Heart left ventricle (tissue), 16 donors: ENCODE results near the gene ANP32D. TPM values are rescaled to one million over a fixed set of nuclear protein-coding genes. Genes with fewer than 3 reads are reported as not detected.
"Not testable (repeated sequence)": the region's sequence is repeated elsewhere in the genome, so short reads cannot be mapped to it uniquely, and the experiment has no call there.

Source experiments
- ATAC-seq, 4 donors: fragments of 200-7000 bp; cut with Tn5 transposase; one replicate each; pipeline ENCODE4 v1.9.1; 2020 to 2022; ENCODE audit warnings: moderate library complexity in 4 of 4, mild to moderate bottlenecking in 3 of 4, moderate number of reproducible peaks in 1 of 4
- DNase-seq, 5 donors: peaks; one replicate each; pipeline ENCODE4 v3.0.0-alpha.2; 2020
- H3K27ac ChIP-seq, 12 donors: fragments of 200-600 bp; sonication (generic) in 4 of 12; one replicate each; pipeline versions ENCODE4 v1.5.0 to v1.8.0; 2016 to 2022; ENCODE audit warnings: mild to moderate bottlenecking in 2 of 12
- H3K27me3 ChIP-seq, 9 donors: fragments of 200-600 bp; sonication (generic) in 2 of 9; one replicate each; pipeline versions ENCODE4 v1.5.1 to v1.8.0; 2016 to 2022; ENCODE audit warnings: mild to moderate bottlenecking in 3 of 9
- H3K36me3 ChIP-seq, 9 donors: fragments of 200-600 bp; sonication (generic) in 2 of 9; one replicate each; pipeline versions ENCODE4 v1.5.0 to v1.8.0; 2018 to 2022; ENCODE audit warnings: mild to moderate bottlenecking in 2 of 9
- H3K4me1 ChIP-seq, 12 donors: fragments of 200-600 bp; sonication (generic) in 4 of 12; one replicate each; pipeline versions ENCODE4 v1.5.0 to v1.8.0; 2016 to 2022; ENCODE audit warnings: mild to moderate bottlenecking in 3 of 12
- H3K4me3 ChIP-seq, 12 donors: fragments of 200-600 bp; sonication (generic) in 4 of 12; one replicate each; pipeline versions ENCODE4 v1.5.0 to v1.8.0; 2017 to 2022; ENCODE audit warnings: mild to moderate bottlenecking in 9 of 12, moderate library complexity in 4 of 12
- H3K9me3 ChIP-seq, 12 donors: fragments of 200-600 bp; sonication (generic) in 4 of 12; one replicate each; pipeline versions ENCODE4 v1.5.0 to v1.8.0; 2016 to 2022; ENCODE audit warnings: mild to moderate bottlenecking in 1 of 12
- CTCF ChIP-seq, 12 donors: fragments of 200-600 bp; sonication (generic) in 4 of 12; IDR thresholded peaks; one replicate each; pipeline versions ENCODE4 v1.5.0 to v1.8.0; 2018 to 2022; ENCODE audit warnings: antibody characterized with exemption in 12 of 12, mild to moderate bottlenecking in 5 of 12
- POLR2A ChIP-seq, 2 donors: fragments of 450-650 bp; IDR thresholded peaks; one replicate each; pipeline ENCODE4 v1.6.1; 2017; ENCODE audit warnings: antibody characterized with exemption in 2 of 2, mild to moderate bottlenecking in 2 of 2, moderate library complexity in 2 of 2
- WGBS, 4 donors: extraction: QIAGEN DNeasy Blood & Tissue Kit in 2 of 4; methylation state at CpG; one replicate each; pipeline versions ENCODE4 v1.1.5 to v1.1.7; 2013 to 2018; 5-methylcytosine and 5-hydroxymethylcytosine counted together
- intact Hi-C, 10 donors: fragments of 100-400 bp; cut with DNase I; formaldehyde crosslinking; loops; one replicate each; pipeline versions ENCODE4 v1.11.1 to v1.14.2; 2022
- polyA plus RNA-seq, 2 donors: library from polyadenylated mRNA; stranded (reverse); fragments of 200-250 nt; gene quantifications; one replicate each; pipeline ENCODE4 v1.2.3, GENCODE V29; 2013
- total RNA-seq, 9 donors: library from RNA; depleted of rRNA in 2 of 9; stranded (reverse); fragments of >200 nt in 2 of 9; fragmentation: NEBNext Ultra II Directional in 3 of 9; extraction: Animal tissue kit (Norgen Biotek cat#: 25700) in 3 of 9; gene quantifications; one replicate each; pipeline versions ENCODE4 v1.1.0 to v1.2.4, GENCODE V29; 2016 to 2023
- donor health status: ischemic (EF 13 %, LVEDD 7.1; RV severe dilation, severe dysfunction).
- donor health status: healthy with polysubstance abuse.
- donor health status: DM: no; HTN: yes; CAD: no.
- donor health status: DM: no; HTN: no; CAD: no.
- donor health status: ischemic (EF 25% LVEDD 6.9; RV normal size, moderate dysfunction).
- donor health status: ischemic (EF 25% LVEDD 5.7; RV mildly dilated, moderate dysfunction).
- donor health status: healthy.
- donor health status: DM: yes; HTN: yes; CAD: no.
- donor health status: ischemic (EF 35%, LVEDD 5.7; RV mildly dilated, moderate dysfunction).
- donor health status: nonischemic (EF 11% LVEDD 7.7; RV severe dilation, severe dysfunction).
- donor health status: DM: yes; HTN: yes; CAD: no.
- donor health status: PGD.
- donor health status: ischemic (EF 29% LVEDD 5.4; RV normal size, mild dysfunction).
- donor health status: nonischemic (EF 23%, LVEDD 6.1; RV moderate dilation, normal function).

Gene ANP32D
- total and polyA plus RNA-seq, 11 donors: not detected

GRCh38 chr12:48451372-48451771 lies 21.0 kb upstream of the ANP32D start:
- intact Hi-C loops: loop anchor here in 6 of 10 donors (5.0 to 10.0 kb wide), 5 partner anchors 157 to 257 kb away; no protein-coding TSS in a partner anchor
- WGBS, 4 donors: 77 to 87% (median 81%) methylated on average over 1 of the region's 1 CpG
- peaks cover 0 to 14% (median 0%) of the 10 kb centered on the region in 12 donors for H3K9me3 ChIP-seq
- H3K27me3 ChIP-seq: no peaks in the 10 kb centered on the region
- ATAC-seq (no peak), DNase-seq (no peak)
- no peaks in the 10 kb centered on the region for H3K36me3 ChIP-seq
- H3K4me3 ChIP-seq: no peak overlapping the region
- H3K4me1 ChIP-seq: peaks cover 0 to 7% (median 3%) of the 10 kb centered on the region in 12 donors
- no peak overlapping the region for H3K27ac ChIP-seq
- TF ChIP-seq CTCF (IDR thresholded peaks at IDR 0.05): no peak

- intact Hi-C loops: loop anchor here in 6 of 10 donors (5.0 to 10.0 kb wide), 5 partner anchors 158 to 258 kb away; no protein-coding TSS in a partner anchor
- not testable (repeated sequence) for DNase-seq, H3K27me3 ChIP-seq, H3K27ac ChIP-seq, H3K4me1 ChIP-seq, H3K4me3 ChIP-seq, H3K36me3 ChIP-seq, ATAC-seq
- peaks cover 0 to 14% (median 0%) of the 10 kb centered on the region in 12 donors for H3K9me3 ChIP-seq
- WGBS, 4 donors: 78 to 88% (median 84%) methylated on average over 2 of the region's 2 CpGs
Observed at GRCh38 chr12:48452961-48453360, 19.4 kb upstream of the ANP32D start.

GRCh38 chr12:48454667-48455066 lies 17.7 kb upstream of the ANP32D start:
- DNase-seq (no peak), ATAC-seq (peak in 1 of 4 donors; percentile 52)
- Histone ChIP-seq H3K9me3 (peaks cover 0 to 10% (median 0%) of the 10 kb centered on the region in 12 donors), H3K27me3 (no peaks in the 10 kb centered on the region), H3K4me3 (no peak overlapping the region), H3K36me3 (no peaks in the 10 kb centered on the region), H3K27ac (no peak overlapping the region), H3K4me1 (peaks cover 0 to 4% (median 0%) of the 10 kb centered on the region in 12 donors)
- WGBS, 4 donors: 79 to 100% (median 82%) methylated on average over 1 of the region's 1 CpG
- intact Hi-C loops: loop anchor here in 6 of 10 donors (5.0 to 10.0 kb wide), 6 partner anchors 160 to 372 kb away; no protein-coding TSS in a partner anchor
- TF ChIP-seq POLR2A (IDR thresholded peaks at IDR 0.05) (no peak), CTCF (IDR thresholded peaks at IDR 0.05) (peak in 11 of 12 donors; percentile 30 to 72 (median 62))

GRCh38 chr12:48455116-48455515 lies 17.2 kb upstream of the ANP32D start:
- TF ChIP-seq CTCF (IDR thresholded peaks at IDR 0.05): no peak
- TF ChIP-seq POLR2A (IDR thresholded peaks at IDR 0.05): no peak
- Histone ChIP-seq H3K27ac (no peak overlapping the region), H3K36me3 (no peaks in the 10 kb centered on the region), H3K4me1 (peaks cover 0 to 4% (median 0%) of the 10 kb centered on the region in 12 donors), H3K9me3 (peaks cover 0 to 6% (median 0%) of the 10 kb centered on the region in 12 donors), H3K4me3 (no peak overlapping the region), H3K27me3 (no peaks in the 10 kb centered on the region)
- WGBS, 4 donors: 52 to 62% (median 60%) methylated on average over 2 of the region's 2 CpGs
- no peak for ATAC-seq
- no peak for DNase-seq
- intact Hi-C loops: loop anchor here in 5 of 10 donors (5.0 to 10.0 kb wide), 5 partner anchors 160 to 373 kb away; no protein-coding TSS in a partner anchor

- intact Hi-C loops: loop anchor here in 5 of 10 donors (5.0 to 10.0 kb wide), 5 partner anchors 164 to 377 kb away; no protein-coding TSS in a partner anchor
- Histone ChIP-seq H3K4me1 (peaks cover 0 to 3% (median 0%) of the 10 kb centered on the region in 12 donors), H3K4me3 (no peak overlapping the region), H3K9me3 (peaks cover 0 to 6% (median 0%) of the 10 kb centered on the region in 12 donors), H3K36me3 (no peaks in the 10 kb centered on the region), H3K27ac (no peak overlapping the region), H3K27me3 (no peaks in the 10 kb centered on the region)
- no peak for DNase-seq
- ATAC-seq: no peak
- WGBS, 4 donors: 72 to 78% (median 74%) methylated on average over 6 of the region's 6 CpGs
- TF ChIP-seq POLR2A (IDR thresholded peaks at IDR 0.05): no peak
Observed at GRCh38 chr12:48459259-48459658, 13.1 kb upstream of the ANP32D start.

GRCh38 chr12:48469027-48469426 lies 3.3 kb upstream of the ANP32D start:
- H3K4me3 ChIP-seq, ATAC-seq, DNase-seq, H3K27ac ChIP-seq, H3K27me3 ChIP-seq, intact Hi-C loops, H3K4me1 ChIP-seq, H3K36me3 ChIP-seq: not testable (repeated sequence)
- peaks cover 0 to 57% (median 14%) of the 10 kb centered on the region in 12 donors for H3K9me3 ChIP-seq
- WGBS, 4 donors: 76 to 82% (median 79%) methylated on average over 9 of the region's 9 CpGs
